ENCODE results near the gene OXNAD1.

Gene OXNAD1

DNA sequence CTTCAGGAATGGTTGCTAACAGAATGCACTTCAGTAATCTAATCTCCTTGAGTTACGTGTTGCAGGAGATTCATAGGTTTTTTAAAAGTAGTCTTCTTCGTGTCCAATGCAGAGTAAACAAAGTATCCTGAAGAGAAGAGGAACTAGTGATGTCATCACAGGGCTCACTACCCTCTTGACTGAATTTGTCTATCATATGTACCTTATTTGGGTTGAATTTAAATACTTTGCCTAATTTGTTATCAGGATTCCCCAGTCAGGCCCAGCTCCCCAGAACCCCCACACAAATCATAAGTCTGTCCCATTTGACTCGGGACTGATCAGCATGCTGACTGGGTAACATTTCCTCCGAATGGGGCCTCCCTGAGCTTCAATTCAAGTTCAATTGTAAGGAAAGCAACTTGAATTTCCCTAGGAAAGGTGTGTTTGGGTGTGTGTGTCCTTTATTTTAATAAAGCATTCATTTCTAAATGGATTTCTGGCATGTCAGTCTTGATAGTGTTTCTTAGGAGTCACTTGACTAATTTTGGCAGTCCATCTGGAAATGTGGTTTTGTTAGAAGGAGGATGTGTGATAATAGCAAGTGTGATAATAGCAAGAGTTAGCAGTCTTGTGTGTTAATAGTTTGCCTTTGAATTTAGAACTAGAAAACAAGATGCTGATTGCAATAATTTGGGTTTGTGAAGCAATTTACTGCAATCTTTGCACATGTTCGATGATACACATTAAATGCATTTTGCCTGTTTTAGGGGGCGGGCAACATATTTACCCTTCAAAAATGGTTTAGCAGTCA is 21.9 kb downstream of the OXNAD1 start:
- TF ChIP-seq, protein P1, sequence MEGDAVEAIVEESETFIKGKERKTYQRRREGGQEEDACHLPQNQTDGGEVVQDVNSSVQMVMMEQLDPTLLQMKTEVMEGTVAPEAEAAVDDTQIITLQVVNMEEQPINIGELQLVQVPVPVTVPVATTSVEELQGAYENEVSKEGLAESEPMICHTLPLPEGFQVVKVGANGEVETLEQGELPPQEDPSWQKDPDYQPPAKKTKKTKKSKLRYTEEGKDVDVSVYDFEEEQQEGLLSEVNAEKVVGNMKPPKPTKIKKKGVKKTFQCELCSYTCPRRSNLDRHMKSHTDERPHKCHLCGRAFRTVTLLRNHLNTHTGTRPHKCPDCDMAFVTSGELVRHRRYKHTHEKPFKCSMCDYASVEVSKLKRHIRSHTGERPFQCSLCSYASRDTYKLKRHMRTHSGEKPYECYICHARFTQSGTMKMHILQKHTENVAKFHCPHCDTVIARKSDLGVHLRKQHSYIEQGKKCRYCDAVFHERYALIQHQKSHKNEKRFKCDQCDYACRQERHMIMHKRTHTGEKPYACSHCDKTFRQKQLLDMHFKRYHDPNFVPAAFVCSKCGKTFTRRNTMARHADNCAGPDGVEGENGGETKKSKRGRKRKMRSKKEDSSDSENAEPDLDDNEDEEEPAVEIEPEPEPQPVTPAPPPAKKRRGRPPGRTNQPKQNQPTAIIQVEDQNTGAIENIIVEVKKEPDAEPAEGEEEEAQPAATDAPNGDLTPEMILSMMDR (IDR thresholded peaks at IDR 0.05), result no peak
- peaks cover 31 to 42% of the 10 kb centered on the region in 2 experiments for H3K4me1 ChIP-seq (ENCODE audit: control insufficient read depth in 1 of 2, insufficient read depth in 1 of 2, low read depth in 1 of 2, low read length in 1 of 2)

DNA sequence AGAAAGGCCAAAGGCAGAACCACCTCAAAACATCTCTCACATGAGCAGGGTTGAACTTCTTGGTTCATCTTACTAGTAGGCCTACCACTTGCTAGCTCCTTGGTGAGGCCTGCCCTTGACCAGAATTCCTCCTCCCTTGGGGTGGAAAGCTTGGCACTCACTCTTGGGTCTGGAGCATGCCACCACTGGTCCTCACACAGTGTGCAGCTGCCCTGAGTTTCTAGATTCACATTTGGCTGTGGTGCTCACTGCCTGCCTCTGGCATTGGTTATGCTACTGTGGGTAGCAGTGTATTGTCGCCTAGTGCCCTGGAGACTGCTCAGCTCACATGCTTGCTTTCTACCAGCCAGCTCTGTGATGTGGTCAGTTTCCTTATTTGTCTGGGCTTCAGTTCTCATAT is 23.7 kb downstream of the OXNAD1 start:
- H3K4me1 ChIP-seq (ENCODE audit: control insufficient read depth in 1 of 2, insufficient read depth in 1 of 2, low read depth in 1 of 2, low read length in 1 of 2), result peaks cover 31 to 42% of the 10 kb centered on the region in 2 experiments
- no peaks in the 10 kb centered on the region for H3K36me3 ChIP-seq
- no peak overlapping the region for H3K4me3 ChIP-seq (ENCODE audit: low read depth in 1 of 2, low read length in 1 of 2)
- H3K27me3 ChIP-seq, result no peaks in the 10 kb centered on the region
- H3K27ac ChIP-seq, result no peak overlapping the region
- no peaks in the 10 kb centered on the region for H3K9me3 ChIP-seq
- TF ChIP-seq, protein P1 (IDR thresholded peaks at IDR 0.05), result no peak

More for the DNA sequence above, 21.9 kb downstream of the OXNAD1 start:
- Histone ChIP-seq H3K4me3 (ENCODE audit: low read depth in 1 of 2, low read length in 1 of 2) (no peak overlapping the region), H3K27me3 (no peaks in the 10 kb centered on the region), H3K9me3 (no peaks in the 10 kb centered on the region), H3K27ac (peak overlapping the region; percentile 69), H3K36me3 (no peaks in the 10 kb centered on the region)

DNA sequence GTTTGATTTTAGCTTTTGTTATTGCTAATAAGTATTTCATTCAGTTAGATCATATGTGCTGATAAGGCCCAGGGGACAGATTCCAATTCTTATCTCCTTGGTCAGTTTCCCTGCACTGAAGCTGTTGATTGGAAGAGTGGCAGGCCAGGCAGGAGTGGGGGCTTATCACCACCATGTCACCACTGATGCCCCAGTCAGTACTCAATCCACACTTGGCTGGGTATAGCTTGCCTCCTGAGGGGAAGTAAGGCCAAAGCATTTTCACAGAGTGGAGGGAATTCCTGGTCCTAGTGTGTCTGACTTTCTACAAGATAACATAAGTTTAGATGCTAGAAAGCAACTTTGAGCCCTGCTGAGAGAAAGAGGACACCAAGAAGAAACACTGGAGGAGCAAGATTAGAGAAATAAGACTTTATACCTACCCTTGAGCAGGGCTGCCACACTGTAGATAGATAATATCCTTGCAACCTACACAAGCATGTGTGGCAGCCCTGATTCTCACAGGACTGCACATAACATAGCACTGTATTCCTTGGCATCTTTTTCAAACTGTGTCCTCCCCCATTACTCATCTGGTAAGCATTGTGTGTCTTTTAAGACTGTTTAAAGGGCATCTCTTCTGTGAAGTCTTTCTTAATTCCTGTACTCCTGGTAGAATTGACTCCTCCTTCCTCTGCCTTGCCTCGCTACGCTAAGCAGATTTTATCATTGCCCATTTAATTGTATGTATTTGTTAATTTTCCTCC is 24.3 kb downstream of the OXNAD1 start:
- Histone ChIP-seq H3K27ac (no peak overlapping the region), H3K27me3 (no peaks in the 10 kb centered on the region), H3K36me3 (no peaks in the 10 kb centered on the region), H3K9me3 (no peaks in the 10 kb centered on the region), H3K4me3 (ENCODE audit: low read depth in 1 of 2, low read length in 1 of 2) (no peak overlapping the region), H3K4me1 (ENCODE audit: control insufficient read depth in 1 of 2, insufficient read depth in 1 of 2, low read depth in 1 of 2, low read length in 1 of 2) (peaks cover 31 to 42% of the 10 kb centered on the region in 2 experiments)
- TF ChIP-seq, protein P1 (IDR thresholded peaks at IDR 0.05), result no peak

DNA sequence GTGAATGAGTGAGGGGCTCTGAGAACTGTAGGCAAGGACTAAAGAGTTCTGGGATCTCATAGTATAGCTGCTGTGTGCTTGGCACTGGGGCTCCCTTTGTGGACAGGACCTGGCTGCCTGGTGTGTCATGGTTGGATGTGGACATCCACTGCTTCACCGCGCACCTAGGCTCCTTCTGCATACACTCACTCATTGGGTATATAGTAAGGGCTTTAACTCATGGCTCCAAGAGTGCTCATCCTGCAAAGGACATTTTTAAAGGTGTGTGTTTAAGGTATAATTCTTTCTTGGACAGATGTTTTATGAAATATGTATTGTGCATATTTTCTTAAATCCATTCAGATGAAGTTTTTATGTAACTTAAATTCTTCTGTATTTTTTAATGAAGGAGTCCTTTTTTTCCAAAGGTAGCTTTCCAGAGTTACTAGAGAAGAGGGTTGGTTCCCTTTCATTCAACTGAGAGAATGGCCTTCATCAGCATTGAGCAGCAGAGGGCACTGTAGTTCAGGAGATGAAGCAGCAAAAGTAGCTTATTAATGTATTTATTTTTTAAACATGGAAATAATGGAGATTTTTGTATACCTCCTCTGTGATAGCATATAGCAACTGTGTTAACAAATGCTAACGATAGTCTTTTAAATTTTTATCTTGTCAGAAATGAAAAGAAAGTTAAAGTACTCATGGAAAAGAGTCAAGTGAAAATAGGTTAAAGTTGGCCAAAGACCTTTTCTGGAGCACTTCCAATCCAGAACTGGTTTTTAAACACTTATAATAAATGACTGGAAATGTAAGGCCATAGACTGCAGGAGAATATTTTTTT is 25.2 kb downstream of the OXNAD1 start:
- Histone ChIP-seq H3K27ac (peak overlapping the region; percentile 57), H3K4me1 (ENCODE audit: control insufficient read depth in 1 of 2, insufficient read depth in 1 of 2, low read depth in 1 of 2, low read length in 1 of 2) (peaks cover 31 to 42% of the 10 kb centered on the region in 2 experiments), H3K36me3 (no peaks in the 10 kb centered on the region), H3K9me3 (no peaks in the 10 kb centered on the region), H3K27me3 (no peaks in the 10 kb centered on the region), H3K4me3 (ENCODE audit: low read depth in 1 of 2, low read length in 1 of 2) (no peak overlapping the region)
- TF ChIP-seq, protein P1 (IDR thresholded peaks at IDR 0.05), result no peak

DNA sequence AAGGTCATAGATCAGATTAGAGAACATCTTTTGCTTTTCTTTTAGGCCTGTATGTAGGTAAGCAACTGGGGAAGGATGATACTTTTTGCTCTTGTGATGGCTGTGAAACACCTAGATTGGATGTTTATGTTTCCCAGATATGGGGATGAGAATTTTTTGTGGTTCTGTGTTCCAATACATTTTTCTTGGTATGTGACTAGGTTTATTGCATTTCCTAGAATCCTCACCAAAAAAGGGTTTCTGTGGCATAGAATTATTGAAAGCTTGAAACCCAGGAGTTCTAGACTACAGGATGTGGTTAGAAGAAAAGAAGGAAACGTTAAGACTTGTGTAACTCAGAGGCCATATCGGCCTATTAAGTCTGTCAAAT is 25.8 kb downstream of the OXNAD1 start:
- Histone ChIP-seq H3K27me3 (no peaks in the 10 kb centered on the region), H3K4me3 (ENCODE audit: low read depth in 1 of 2, low read length in 1 of 2) (no peak overlapping the region), H3K4me1 (ENCODE audit: control insufficient read depth in 1 of 2, insufficient read depth in 1 of 2, low read depth in 1 of 2, low read length in 1 of 2) (peaks cover 31 to 42% of the 10 kb centered on the region in 2 experiments), H3K9me3 (no peaks in the 10 kb centered on the region), H3K27ac (peak overlapping the region; percentile 57), H3K36me3 (no peaks in the 10 kb centered on the region)
- TF ChIP-seq, protein P1 (IDR thresholded peaks at IDR 0.05), result no peak
